GM18508 (cell line): ENCODE results near the gene ACBD4.
"Not testable (repeated sequence)": the region's sequence is repeated elsewhere in the genome, so short reads cannot be mapped to it uniquely, and the experiment has no call there.

Experiments
- ATAC-seq: cut with Tn5 transposase; IDR thresholded peaks from one replicate; pipeline ENCODE4 v1.9.1; 2021; ENCODE audit warnings: moderate number of reproducible peaks; ENCODE audit not compliant: insufficient read depth, unreplicated experiment

The ACBD4 gene

GRCh38 chr17:45117848-45118646, 17.4 kb upstream of the ACBD4 start:
- no peak for ATAC-seq

DNA sequence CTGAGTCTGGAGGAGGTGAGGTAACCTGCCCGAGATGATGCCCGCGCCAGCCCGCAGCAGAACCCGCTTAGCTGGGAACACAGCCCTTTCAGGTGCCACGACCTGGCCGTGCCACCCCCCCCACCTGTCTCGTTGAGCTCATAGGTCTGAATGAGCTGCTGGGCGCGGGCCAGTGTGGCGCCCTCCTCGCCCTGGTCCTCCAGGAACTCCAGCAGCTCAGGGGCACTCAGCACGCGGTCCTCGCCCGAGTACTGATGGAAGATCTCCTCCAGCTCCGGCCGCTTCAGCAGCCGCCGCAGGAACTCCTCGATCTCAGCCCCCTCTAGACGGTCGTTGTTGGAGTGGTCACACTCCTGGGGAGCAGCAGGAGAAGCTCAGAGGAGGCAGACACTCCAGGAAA, 16.8 kb upstream of the ACBD4 start:
- ATAC-seq: no peak

GRCh38 chr17:45119964-45120363, 15.5 kb upstream of the ACBD4 start:
- ATAC-seq: no peak

DNA sequence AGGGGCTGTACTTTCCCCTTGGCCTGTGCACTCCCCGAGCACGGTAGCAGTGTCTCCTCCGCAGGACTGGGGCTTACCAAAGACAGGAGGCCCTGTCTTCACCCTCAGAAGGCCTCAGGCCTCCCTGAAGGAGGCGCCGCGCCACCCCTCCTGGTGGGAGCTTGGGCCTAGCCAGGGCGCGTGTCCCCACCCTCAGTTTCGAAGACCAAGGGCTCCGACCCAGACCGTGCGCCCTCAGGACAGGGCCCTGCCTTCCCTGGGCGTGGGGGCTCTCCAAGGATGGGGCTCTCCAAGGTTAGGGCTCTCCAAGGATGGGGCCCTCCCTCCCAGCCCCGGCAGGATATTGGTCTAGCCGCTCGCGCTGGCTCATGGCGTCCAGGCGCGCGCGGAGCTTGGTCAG, 14.9 kb upstream of the ACBD4 start:
- ATAC-seq: no peak

GRCh38 chr17:45121055-45121454, 14.4 kb upstream of the ACBD4 start:
- no peak for ATAC-seq

DNA sequence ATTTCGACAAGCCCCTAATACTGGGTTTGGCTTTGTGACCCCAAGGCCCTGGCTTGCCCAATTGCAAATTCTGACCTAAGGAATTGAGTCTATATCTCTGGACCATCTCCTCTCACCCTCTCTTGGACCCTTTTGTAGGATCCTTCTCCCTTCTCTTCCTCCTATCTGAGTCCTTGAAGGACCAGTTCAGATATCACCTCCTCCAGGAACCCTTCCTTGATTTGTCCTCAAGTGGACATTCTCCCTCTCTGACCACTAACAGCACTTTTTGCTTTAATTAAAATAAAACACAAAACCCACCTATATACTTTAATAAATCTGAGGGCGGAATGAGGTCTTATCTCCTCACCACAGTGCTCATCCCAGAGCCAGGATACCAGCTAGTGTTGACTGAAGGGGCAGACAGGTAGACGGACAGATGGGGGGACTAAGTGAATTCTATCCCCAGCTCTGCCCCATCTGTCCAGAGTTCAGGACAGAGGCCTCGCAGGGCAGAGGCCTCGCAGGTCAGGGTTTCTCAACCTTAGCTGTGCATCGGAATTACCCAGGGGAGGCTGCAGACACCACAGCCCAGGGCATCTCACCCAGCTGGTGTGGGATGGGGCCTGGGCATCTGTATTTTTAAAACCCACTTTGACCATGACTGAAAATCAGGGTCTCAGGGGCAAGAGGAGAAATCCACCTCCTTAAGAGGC, 12.3 kb upstream of the ACBD4 start:
- no peak for ATAC-seq

GRCh38 chr17:45123930-45124796, 11.3 kb upstream of the ACBD4 start:
- ATAC-seq: no peak

- ATAC-seq: not testable (repeated sequence)
Measured at GRCh38 chr17:45124797-45125122, 10.7 kb upstream of the ACBD4 start.

DNA sequence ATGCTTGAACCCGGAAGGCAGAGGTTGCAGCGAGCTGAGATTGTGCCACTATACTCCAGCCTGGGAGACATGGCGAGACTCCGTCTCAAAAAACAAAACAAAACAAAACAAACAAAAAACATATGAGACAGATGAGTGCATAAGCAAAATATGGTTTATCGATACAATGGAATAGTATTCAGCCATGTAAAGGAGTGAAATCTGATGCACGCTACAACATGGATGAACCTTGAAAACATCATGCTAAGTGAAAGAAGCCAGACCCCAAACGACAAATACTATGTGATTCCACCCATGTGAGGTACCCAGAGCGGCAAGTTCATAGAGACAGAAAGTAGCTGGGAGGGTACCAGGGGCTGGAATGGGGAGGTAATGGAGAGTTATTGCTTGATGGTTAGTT, 10.0 kb upstream of the ACBD4 start:
- no peak for ATAC-seq

- ATAC-seq: no peak
Measured at GRCh38 chr17:45127207-45127547, 8.3 kb upstream of the ACBD4 start.

DNA sequence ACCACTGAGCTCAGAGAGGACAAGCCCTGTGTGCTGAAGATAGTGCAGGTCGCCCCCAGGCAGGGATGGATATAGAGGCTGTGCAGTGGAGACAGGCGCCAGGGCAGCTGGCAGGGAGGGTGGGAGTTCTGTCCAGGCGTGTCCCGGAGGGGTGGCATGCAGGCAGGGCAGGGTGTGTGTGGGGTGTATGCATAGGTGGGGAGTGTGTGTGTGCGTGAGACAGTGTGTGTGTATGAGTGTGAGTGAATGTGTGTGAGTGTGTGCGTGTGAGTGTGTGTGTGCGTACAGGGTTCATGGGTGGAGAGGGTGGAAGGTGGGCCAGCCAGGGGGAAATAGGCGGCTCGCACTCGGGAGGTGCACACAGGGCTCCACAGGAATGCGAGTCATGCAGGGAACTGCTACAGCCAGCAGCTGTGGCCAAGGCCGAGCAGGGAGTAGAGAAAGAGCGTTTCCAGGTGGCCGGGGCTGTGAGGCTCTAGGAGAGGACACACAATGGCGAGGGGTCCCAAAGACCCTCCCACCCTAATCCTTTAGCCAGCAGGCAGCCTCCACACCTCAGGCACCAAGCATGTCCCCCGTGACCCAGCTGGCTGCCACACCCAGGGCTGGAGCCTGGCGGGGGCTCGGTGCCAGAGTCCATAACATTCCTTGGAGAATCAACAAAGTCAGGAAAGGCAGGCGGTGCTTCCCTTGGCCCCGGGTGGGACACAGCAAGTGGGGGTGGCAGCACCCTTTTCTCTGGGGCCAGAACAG, 7.8 kb upstream of the ACBD4 start:
- no peak for ATAC-seq

- ATAC-seq: no peak
Measured at GRCh38 chr17:45128331-45128730, 7.2 kb upstream of the ACBD4 start.

DNA sequence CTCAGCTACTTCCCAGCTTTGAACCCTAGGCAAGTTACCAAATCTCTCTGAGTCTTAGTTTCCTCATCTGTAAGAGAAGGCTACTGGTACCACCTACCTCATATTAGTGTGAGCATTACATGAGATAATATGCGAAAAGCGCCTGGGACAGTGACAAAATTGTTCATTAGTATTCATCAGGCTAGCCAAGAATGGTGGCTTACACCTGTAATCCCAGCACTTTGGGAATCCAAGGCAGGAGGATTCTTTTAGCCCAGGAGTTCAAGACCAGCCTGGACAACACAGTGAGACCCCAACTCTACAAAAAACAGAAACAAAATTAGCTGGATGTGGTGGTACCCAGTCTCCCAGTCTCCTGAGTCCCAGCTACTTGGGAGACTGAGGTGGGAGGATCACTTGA, 6.5 kb upstream of the ACBD4 start:
- no peak for ATAC-seq

DNA sequence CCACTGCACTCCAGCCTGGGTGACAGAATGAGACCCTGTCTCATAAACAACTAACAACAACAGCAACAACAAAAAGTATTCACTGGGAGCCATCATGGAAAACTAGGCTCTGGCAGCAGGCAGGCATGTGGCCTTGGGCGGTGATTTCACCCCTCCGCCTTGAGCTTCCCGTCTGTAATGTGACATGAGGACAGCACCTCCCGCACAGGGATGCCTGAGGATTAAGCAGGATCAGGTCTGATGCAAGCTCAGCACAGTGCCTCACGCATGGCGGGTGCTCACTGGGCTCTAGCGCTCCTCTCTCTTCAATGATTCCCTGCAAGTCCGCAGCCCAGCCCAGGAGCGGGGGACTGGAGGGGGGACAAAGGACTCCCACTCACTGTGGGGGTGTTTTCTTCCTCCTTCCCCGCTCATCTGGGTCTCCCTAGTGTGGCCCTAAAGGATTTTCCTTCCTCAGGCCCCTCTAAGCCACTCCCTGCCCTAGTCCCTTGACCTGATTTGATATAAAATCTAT, 6.0 kb upstream of the ACBD4 start:
- no peak for ATAC-seq

GRCh38 chr17:45129940-45130680, 5.4 kb upstream of the ACBD4 start:
- ATAC-seq: no peak

- no peak for ATAC-seq
Measured at GRCh38 chr17:45130681-45131615, 4.5 kb upstream of the ACBD4 start.

DNA sequence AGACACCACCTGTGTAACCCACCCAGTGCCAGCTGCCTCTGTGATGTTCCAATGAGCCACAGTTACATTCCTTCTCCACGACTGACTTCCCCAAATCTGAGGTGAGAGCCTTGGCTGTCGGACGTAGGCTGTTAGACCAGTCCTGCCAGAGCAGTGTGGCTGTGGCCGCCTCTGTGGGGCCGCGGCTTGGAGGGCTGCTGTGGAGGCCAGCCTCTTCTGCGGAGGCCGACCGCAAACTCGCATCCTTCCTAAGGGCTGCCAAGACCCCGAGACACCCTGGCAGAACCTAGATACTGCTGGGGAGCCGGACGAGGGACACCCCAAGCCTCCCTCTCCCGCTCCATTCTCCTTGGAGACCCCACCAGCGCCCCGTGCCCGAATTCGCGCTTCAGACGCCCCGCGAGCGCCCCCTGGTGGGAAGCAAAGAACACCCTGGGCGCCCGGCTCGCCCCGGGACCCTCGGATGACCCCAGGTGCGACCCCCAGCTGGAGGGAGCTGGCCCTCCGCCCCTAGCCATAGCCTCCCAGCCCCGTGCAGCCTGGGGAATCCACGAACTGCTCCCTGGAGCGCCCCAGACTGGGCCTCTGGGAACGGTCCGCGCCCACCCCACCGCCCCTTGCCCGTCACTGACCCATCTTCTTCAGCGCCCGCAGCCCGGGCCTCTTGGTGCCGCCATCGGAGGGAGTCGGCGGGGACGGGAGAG, 3.7 kb upstream of the ACBD4 start:
- no peak for ATAC-seq

DNA sequence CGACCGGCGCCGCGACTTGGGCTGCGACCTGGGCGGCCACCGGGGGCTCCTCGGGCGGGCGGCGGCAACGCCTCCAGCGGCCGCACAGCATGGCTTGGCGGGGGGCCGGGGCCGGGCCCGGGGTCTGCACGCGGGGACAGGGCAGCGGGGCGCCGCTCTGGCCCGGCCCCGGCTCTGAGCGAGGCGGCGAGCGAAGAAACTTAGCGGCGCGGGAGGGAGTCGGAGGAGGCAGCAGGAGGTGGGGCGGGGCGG, 3.2 kb upstream of the ACBD4 start, which contains the start of gene PLCD3:
TSS of gene PLCD3 (minus strand) at position 196 of the 252 bp plus-strand sequence. CDS start at position 91, 105 bp downstream.
- ATAC-seq: no peak
